GM20431 (cell line): Measurements from ENCODE around the gene THAP12.

Source experiments
- in situ Hi-C: fragments of 300-500 bp; cut with MseI, MboI; formaldehyde crosslinking; loops from one replicate; pipeline ENCODE4 v1.15.0; 2020; ENCODE audit warnings: low sequenced_read_pairs; ENCODE audit not compliant: unreplicated experiment

Gene THAP12

GRCh38 chr11:76380159-76380976, 564 bp downstream of the THAP12 start:
- in situ Hi-C loops = no loop called here

GRCh38 chr11:76379807-76380158, 1.1 kb downstream of the THAP12 start:
- in situ Hi-C loops = no loop called here

GRCh38 chr11:76376746-76377558, 4.0 kb downstream of the THAP12 start:
- in situ Hi-C loops = no loop called here

- in situ Hi-C loops = no loop called here
These were observed 9.8 kb downstream of the THAP12 start for GRCh38 chr11:76371170-76371569.

- in situ Hi-C loops = no loop called here
These were observed 11.5 kb downstream of the THAP12 start for GRCh38 chr11:76369406-76369805.

GRCh38 chr11:76368490-76368889, 12.4 kb downstream of the THAP12 start:
- in situ Hi-C loops = no loop called here

GRCh38 chr11:76365038-76365679, 15.8 kb downstream of the THAP12 start:
- in situ Hi-C loops = no loop called here

GRCh38 chr11:76362716-76363115, 18.2 kb downstream of the THAP12 start:
- in situ Hi-C loops = no loop called here

- in situ Hi-C loops = no loop called here
These were observed 19.2 kb downstream of the THAP12 start for GRCh38 chr11:76361776-76362175.

GRCh38 chr11:76361374-76361773, 19.6 kb downstream of the THAP12 start:
- in situ Hi-C loops = no loop called here

- in situ Hi-C loops = no loop called here
These were observed 25.8 kb downstream of the THAP12 start for GRCh38 chr11:76355172-76355571.

GRCh38 chr11:76348348-76348747, 32.6 kb downstream of the THAP12 start:
- in situ Hi-C loops = no loop called here

GRCh38 chr11:76347466-76347865, 33.5 kb downstream of the THAP12 start:
- in situ Hi-C loops = no loop called here

GRCh38 chr11:76339221-76339620, 41.7 kb downstream of the THAP12 start:
- in situ Hi-C loops = no loop called here

- in situ Hi-C loops = no loop called here
These were observed 43.0 kb downstream of the THAP12 start for GRCh38 chr11:76337923-76338322.

GRCh38 chr11:76337469-76337868, 43.5 kb downstream of the THAP12 start:
- in situ Hi-C loops = no loop called here

- in situ Hi-C loops = no loop called here
These were observed 44.3 kb downstream of the THAP12 start for GRCh38 chr11:76336597-76336996.

GRCh38 chr11:76335842-76336241, 45.1 kb downstream of the THAP12 start:
- in situ Hi-C loops = no loop called here

- in situ Hi-C loops = no loop called here
These were observed 46.0 kb downstream of the THAP12 start for GRCh38 chr11:76334826-76335389.

- in situ Hi-C loops = no loop called here
These were observed 50.3 kb downstream of the THAP12 start for GRCh38 chr11:76330651-76331050.

GRCh38 chr11:76329983-76330382, 50.9 kb downstream of the THAP12 start:
- in situ Hi-C loops = no loop called here
